Activated naive CD4-positive, alpha-beta T cell treated with anti-CD3 and anti-CD28 coated beads, Interleukin-2, amount 10 ng/mL, durations not matched to agents 7 days and 5 days (primary cell): Measurements from ENCODE around the gene TST.
A peak's percentile ranks its signal among the peaks of the same experiment; 100 is the strongest.

Source experiments
- CTCF ChIA-PET: fragments of 350-600 bp; sonication (Branson Sonifier 250); formaldehyde crosslinking; loops from one replicate; lab custom pipeline; 2021; ENCODE audit warnings: antibody characterized with exemption; lab: Charles Lee
- DNase-seq: peaks from one replicate; pipeline ENCODE4 v3.0.0-alpha.2; 2020
- H3K27ac Mint-ChIP-seq: one replicate; pipeline ENCODE4 v1.8.0; 2021; ENCODE audit warnings: mild to moderate bottlenecking, moderate library complexity, mixed read lengths
- H3K27me3 Mint-ChIP-seq: one replicate; pipeline ENCODE4 v1.8.0; 2021; ENCODE audit warnings: mild to moderate bottlenecking, mixed read lengths
- H3K36me3 Mint-ChIP-seq: one replicate; pipeline ENCODE4 v1.8.0; 2021; ENCODE audit warnings: mixed read lengths
- H3K4me1 Mint-ChIP-seq: one replicate; pipeline ENCODE4 v1.8.0; 2021; ENCODE audit warnings: mixed read lengths
- H3K4me3 Mint-ChIP-seq: one replicate; pipeline ENCODE4 v1.8.0; 2021; ENCODE audit warnings: mild to moderate bottlenecking, moderate library complexity, mixed read lengths
- H3K9me3 Mint-ChIP-seq: one replicate; pipeline ENCODE4 v1.8.0; 2021; ENCODE audit warnings: mixed read lengths

Gene TST

GRCh38 chr22:37019309-37020191 lies at the start of gene TST, which contains the start of gene MPST:
TST (minus strand) TSS chr22:37019447; CDS start chr22:37018732, 715 bp downstream.
MPST (plus strand) TSS chr22:37019742; CDS start chr22:37019837, 95 bp downstream.
- Mint-ChIP-seq H3K27me3 (peaks cover 67% of the 10 kb centered on the region), H3K4me1 (peaks cover 22% of the 10 kb centered on the region), H3K9me3 (no peaks in the 10 kb centered on the region), H3K27ac (peak within 1 kb of the TSS; percentile 77), H3K36me3 (peaks cover 2% of the 10 kb centered on the region), H3K4me3 (peak within 1 kb of the TSS; percentile 89)
- peak; percentile 66 for DNase-seq
- CTCF ChIA-PET, result interaction anchor here (0.6 to 5.3 kb wide), 8 partner anchors 9 to 240 kb away, joined by 3 to 38 read pairs (median 4); no protein-coding TSS in a partner anchor

DNA sequence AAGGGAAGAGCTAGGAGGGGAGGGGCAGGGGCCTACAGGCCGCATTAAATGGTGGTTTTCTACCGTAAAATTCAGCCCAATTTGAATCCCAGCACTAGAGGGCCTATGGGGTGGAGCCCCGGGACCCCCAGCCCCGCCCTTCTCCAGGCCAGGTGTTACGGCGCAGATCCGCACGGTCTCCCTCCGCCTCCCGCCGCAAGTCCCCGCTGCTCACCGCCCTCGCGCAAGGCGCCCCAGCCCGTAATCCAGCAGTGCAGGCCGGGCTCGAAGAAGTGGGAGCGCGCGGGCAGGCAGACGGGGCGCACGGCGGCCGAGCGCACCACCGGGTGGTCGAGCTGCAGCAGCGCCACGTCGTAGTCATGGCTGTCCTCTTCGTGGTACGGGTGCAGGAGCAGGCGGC lies 49.6 kb upstream of the TST start:
- peaks cover 2% of the 10 kb centered on the region for H3K4me1 Mint-ChIP-seq
- H3K4me3 Mint-ChIP-seq, result no peak overlapping the region
- CTCF ChIA-PET, result no interaction called here
- no peak overlapping the region for H3K27ac Mint-ChIP-seq
- no peak for DNase-seq
- peaks cover 6% of the 10 kb centered on the region for H3K27me3 Mint-ChIP-seq
- H3K36me3 Mint-ChIP-seq, result no peaks in the 10 kb centered on the region
- H3K9me3 Mint-ChIP-seq, result no peaks in the 10 kb centered on the region

GRCh38 chr22:37067428-37067827 lies 48.2 kb upstream of the TST start:
- no peaks in the 10 kb centered on the region for H3K36me3 Mint-ChIP-seq
- H3K4me3 Mint-ChIP-seq, result no peak overlapping the region
- H3K27ac Mint-ChIP-seq, result no peak overlapping the region
- peaks cover 2% of the 10 kb centered on the region for H3K4me1 Mint-ChIP-seq
- CTCF ChIA-PET, result no interaction called here
- peaks cover 6% of the 10 kb centered on the region for H3K27me3 Mint-ChIP-seq
- no peak for DNase-seq
- H3K9me3 Mint-ChIP-seq, result no peaks in the 10 kb centered on the region

DNA sequence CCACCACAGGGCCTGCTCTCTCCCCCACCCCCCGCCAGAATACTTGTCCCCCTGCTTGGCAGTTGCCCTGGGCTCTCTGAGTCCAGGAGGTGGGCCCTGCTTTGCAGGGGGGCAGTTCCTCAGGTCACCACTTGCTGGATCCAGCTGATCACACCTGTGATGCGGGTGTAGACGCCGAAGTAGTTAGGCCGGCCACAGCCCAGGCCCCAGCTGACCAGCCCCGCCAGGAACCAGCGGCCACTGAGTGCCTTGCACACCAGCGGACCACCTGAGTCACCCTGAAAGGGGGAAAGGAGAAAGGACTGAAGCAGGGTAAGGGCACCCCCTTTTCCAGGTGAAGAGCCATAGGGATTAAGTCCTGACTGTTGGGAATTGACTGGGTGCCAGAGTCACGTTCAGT lies 46.7 kb upstream of the TST start:
- peaks cover 2% of the 10 kb centered on the region for H3K4me1 Mint-ChIP-seq
- DNase-seq, result no peak
- H3K27ac Mint-ChIP-seq, result no peak overlapping the region
- H3K36me3 Mint-ChIP-seq, result no peaks in the 10 kb centered on the region
- no peaks in the 10 kb centered on the region for H3K9me3 Mint-ChIP-seq
- CTCF ChIA-PET, result no interaction called here
- peaks cover 6% of the 10 kb centered on the region for H3K27me3 Mint-ChIP-seq
- H3K4me3 Mint-ChIP-seq, result no peak overlapping the region

GRCh38 chr22:37065180-37065579 lies 45.9 kb upstream of the TST start:
- Mint-ChIP-seq H3K4me3 (no peak overlapping the region), H3K27me3 (peaks cover 6% of the 10 kb centered on the region), H3K4me1 (peaks cover 7% of the 10 kb centered on the region), H3K36me3 (no peaks in the 10 kb centered on the region), H3K9me3 (no peaks in the 10 kb centered on the region), H3K27ac (no peak overlapping the region)
- CTCF ChIA-PET, result no interaction called here
- no peak for DNase-seq

DNA sequence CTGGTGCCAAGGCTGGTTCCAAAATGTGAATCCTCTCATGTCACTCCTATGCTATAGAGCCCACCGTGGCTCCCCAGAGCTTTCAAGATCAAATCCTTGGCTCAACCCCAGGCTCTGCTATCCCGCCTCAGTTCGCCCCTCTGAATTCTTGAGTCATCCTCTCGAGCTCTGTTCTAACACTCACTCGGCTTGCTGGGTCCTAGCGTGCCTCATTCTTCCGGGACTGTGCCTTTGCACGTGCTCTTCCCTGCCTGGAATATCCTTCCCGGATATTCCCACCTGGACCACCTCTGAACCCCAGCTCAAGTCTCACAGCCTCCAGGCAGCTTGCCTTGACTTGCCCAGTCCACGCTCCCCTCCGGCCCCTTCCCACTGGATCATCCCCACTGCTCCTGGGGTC lies 45.3 kb upstream of the TST start:
- Mint-ChIP-seq H3K27ac (no peak overlapping the region), H3K4me3 (no peak overlapping the region), H3K4me1 (peaks cover 11% of the 10 kb centered on the region), H3K36me3 (no peaks in the 10 kb centered on the region), H3K27me3 (peaks cover 6% of the 10 kb centered on the region), H3K9me3 (no peaks in the 10 kb centered on the region)
- DNase-seq, result no peak
- CTCF ChIA-PET, result no interaction called here

DNA sequence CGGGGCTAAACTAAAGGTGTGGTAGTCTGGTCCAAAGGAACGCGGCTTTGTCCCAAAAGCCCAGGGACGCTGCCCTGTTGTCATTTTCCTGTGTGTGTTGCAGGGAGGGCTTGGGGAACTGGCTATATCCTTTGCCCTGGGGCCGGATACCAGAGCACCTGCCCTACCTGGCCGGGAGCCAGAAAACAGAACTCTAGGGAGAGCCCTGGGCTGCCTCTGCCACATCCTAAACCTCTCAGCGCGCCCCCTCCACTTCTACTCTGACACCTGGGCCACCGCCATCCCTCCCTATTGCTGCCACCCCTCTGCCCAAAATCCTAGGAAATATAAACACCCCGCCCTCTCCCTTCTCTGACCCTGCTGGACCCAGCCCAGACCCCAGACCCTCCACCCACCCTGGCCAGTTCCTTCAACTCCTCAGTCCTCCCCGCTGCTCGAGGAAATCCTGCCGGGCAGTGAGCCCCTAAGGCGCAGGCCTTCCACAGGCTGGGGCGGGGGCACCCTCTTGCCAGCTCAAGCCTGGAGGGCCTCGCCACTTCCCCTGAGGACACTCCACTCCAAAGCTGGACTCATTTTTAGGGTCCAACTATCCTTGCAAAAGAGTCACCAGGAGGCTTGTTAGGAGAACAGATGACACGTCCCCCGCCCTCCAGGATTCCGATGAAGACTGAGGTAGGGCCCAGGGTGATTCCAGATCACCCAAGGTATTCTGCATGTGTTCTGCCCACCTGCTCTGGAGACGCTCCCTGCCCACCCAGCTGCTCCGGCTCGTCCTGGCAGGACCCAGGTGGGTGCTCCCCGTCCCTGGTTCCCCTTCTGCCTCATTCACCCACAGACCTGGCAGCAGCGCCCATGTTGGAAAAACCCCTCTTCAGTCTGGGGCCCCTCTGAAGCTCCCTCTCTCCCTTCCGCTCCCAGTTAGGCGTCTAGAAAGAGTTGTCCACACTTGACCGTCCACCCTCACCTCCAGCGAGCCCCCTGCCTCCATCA lies 44.5 kb upstream of the TST start:
- DNase-seq, result no peak
- Mint-ChIP-seq H3K27me3 (peaks cover 6% of the 10 kb centered on the region), H3K27ac (no peak overlapping the region), H3K36me3 (no peaks in the 10 kb centered on the region), H3K4me3 (no peak overlapping the region), H3K4me1 (peaks cover 11% of the 10 kb centered on the region), H3K9me3 (no peaks in the 10 kb centered on the region)
- CTCF ChIA-PET, result no interaction called here

- no peak overlapping the region for H3K4me3 Mint-ChIP-seq
- no peak for DNase-seq
- no peaks in the 10 kb centered on the region for H3K36me3 Mint-ChIP-seq
- CTCF ChIA-PET, result no interaction called here
- peaks cover 6% of the 10 kb centered on the region for H3K27me3 Mint-ChIP-seq
- H3K9me3 Mint-ChIP-seq, result no peaks in the 10 kb centered on the region
- H3K27ac Mint-ChIP-seq, result no peak overlapping the region
- H3K4me1 Mint-ChIP-seq, result peaks cover 11% of the 10 kb centered on the region
Measured at GRCh38 chr22:37062702-37063381, 43.6 kb upstream of the TST start.

GRCh38 chr22:37062376-37062675 lies 43.1 kb upstream of the TST start:
- Mint-ChIP-seq H3K27me3 (peaks cover 6% of the 10 kb centered on the region), H3K4me3 (no peak overlapping the region), H3K4me1 (peaks cover 11% of the 10 kb centered on the region), H3K27ac (no peak overlapping the region), H3K36me3 (no peaks in the 10 kb centered on the region), H3K9me3 (no peaks in the 10 kb centered on the region)
- DNase-seq, result no peak
- CTCF ChIA-PET, result no interaction called here

DNA sequence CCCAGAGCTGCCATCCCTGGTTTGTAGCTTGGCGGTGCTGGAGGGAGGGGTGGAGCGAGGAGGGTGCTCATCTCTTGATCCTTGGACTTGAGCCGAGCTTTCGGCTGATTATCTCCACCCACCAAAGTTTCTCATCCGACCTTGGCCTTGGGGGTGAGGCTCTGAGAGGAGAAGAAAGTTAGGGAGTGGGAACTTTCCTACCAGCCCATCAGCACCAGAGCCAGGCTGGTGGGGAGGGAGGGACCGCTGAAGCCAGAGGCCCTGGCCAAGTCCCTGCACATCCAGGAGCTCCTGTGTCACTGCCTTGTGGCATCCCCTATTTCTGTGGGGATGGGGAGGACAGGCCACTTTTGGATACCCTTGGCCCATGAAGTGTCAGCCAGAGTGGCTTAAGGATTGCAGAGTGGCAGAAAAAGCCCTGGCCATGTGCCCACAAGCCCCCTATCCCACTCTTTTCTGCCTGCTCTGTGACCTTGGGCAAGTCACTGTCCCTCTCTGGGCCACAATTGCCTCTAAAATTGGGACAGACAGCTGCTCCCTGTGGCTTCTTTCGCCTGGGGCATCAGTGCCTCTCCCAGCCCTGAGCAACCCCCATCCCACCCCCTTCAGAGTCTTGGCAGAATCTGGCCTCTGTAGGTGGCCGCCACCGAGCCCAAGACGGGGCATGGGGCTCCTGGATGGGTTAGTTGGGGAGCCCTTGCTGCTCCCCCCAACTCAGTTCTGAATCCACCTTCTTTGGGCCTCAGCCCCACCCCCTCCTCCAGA lies 42.5 kb upstream of the TST start:
- no peak for DNase-seq
- CTCF ChIA-PET, result interaction anchor here (1.6 kb wide), 1 partner anchor 14 kb away, joined by 3 read pairs; no protein-coding TSS in a partner anchor
- Mint-ChIP-seq H3K36me3 (peaks cover 2% of the 10 kb centered on the region), H3K27me3 (peaks cover 6% of the 10 kb centered on the region), H3K9me3 (no peaks in the 10 kb centered on the region), H3K4me3 (no peak overlapping the region), H3K27ac (no peak overlapping the region), H3K4me1 (peaks cover 11% of the 10 kb centered on the region)

DNA sequence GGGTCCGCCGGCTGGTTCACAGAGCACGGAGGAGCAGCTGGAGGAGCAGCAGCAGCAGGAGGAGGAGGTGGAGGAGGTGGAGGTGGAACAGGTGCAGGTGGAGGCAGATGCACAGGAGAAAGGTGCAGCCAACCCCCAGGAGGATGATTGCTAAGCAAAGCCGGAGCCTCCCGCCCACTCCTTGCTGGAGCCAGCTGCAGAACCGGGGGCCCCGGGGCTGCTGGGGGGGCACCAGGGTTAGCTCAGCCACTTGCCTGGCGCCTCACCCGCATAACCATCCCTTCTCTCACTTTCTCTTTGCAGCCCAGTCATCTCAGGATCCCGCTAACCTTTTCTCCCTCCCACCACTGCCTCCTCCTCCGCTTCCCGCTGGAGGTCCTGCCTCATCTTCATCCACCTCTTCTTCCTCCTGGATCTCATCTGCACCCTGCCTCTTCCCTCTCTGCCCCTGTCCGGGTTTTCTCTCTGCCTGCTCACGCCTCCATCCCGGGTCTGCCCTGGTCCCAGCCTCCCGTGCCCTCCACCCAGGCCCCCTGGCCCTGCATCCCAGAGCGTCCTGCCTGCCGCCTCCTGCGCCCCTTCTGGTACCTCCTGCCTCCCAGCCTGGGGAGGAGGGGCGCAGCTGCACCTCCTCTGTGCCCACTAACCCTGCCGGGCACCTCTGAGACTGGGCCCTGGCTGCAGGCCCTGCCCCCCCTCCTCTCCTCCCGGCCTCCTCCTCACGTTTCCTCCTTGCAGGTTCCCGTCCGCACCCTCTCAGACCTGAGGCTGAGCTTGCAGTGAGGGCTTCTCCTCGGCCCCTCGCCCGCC lies 41.8 kb upstream of the TST start:
- Mint-ChIP-seq H3K27me3 (no peaks in the 10 kb centered on the region), H3K4me3 (no peak overlapping the region), H3K4me1 (peaks cover 11% of the 10 kb centered on the region), H3K27ac (no peak overlapping the region), H3K9me3 (no peaks in the 10 kb centered on the region), H3K36me3 (peaks cover 2% of the 10 kb centered on the region)
- CTCF ChIA-PET, result interaction anchor here (1.6 kb wide), 1 partner anchor 15 kb away, joined by 3 read pairs; no protein-coding TSS in a partner anchor
- peak; percentile 37 for DNase-seq

GRCh38 chr22:37059876-37060449 lies 40.7 kb upstream of the TST start:
- CTCF ChIA-PET, result no interaction called here
- H3K27ac Mint-ChIP-seq, result no peak overlapping the region
- no peaks in the 10 kb centered on the region for H3K27me3 Mint-ChIP-seq
- H3K4me3 Mint-ChIP-seq, result no peak overlapping the region
- no peaks in the 10 kb centered on the region for H3K9me3 Mint-ChIP-seq
- H3K4me1 Mint-ChIP-seq, result peaks cover 11% of the 10 kb centered on the region
- DNase-seq, result no peak
- peaks cover 2% of the 10 kb centered on the region for H3K36me3 Mint-ChIP-seq
